HEK293 (cell line): ENCODE measurements around the gene STMN1.

ENCODE experiments used
- KLF10 ChIP-seq: fragments of 450-650 bp; IDR thresholded peaks from 2 replicates; pipeline ENCODE4 v1.5.1; 2018; ENCODE audit warnings: missing biosample characterization, mild to moderate bottlenecking, missing genetic modification characterization
- MEIS1 ChIP-seq: sonication (generic); formaldehyde crosslinking; IDR thresholded peaks from 2 replicates; pipeline ENCODE4 v1.8.1; 2022; ENCODE audit warnings: missing genetic modification reagents, mild to moderate bottlenecking, borderline replicate concordance

DNA sequence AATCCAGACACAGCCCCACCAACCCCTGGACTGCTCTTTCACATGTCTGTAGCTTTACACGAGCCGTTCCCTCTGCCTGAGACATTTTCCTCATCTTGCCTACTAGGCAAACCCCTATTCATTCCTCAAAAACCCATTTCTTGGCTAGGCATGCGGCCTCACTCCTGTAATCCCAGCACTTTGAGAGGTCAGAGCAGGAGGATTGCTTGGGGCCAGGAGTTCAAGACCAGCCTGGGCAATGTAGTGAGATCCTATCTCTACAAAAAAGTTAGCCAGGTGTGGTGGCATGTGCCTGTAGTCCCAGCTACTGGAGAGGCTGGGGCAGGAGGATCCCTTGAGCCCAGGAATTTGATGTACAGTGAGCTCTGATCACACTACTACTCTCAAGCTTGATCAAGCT lies 41.8 kb downstream of the STMN1 start:
- TF ChIP-seq MEIS1 (CRISPR knock-in tag) (no peak), KLF10 (no peak)
